Retinal pigment epithelial cell (primary cell): ENCODE measurements around the gene IRF9.

Experiments
- DNase-seq: peaks from one replicate; pipeline ENCODE4 v3.0.0-alpha.2; 2010; ENCODE audit warnings: low read depth
- H3K4me3 ChIP-seq: 2 replicates; pipeline ENCODE4 v1.5.1; 2011; ENCODE audit warnings: mild to moderate bottlenecking, low read length, control low read depth, moderate library complexity
- CTCF ChIP-seq: conservative IDR thresholded peaks from 2 replicates; pipeline ENCODE4 v1.5.1; 2011; ENCODE audit warnings: low read depth, low read length, control low read depth, inconsistent platforms

The IRF9 gene

GRCh38 chr14:24179294-24179960, 18.4 kb downstream of the IRF9 start:
- H3K4me3 ChIP-seq, result no peak overlapping the region
- no peak for DNase-seq
- TF ChIP-seq CTCF, result no peak

GRCh38 chr14:24179961-24180796, 19.1 kb downstream of the IRF9 start:
- DNase-seq, result no peak
- H3K4me3 ChIP-seq, result no peak overlapping the region
- TF ChIP-seq CTCF, result no peak

- TF ChIP-seq CTCF, result no peak
- no peak for DNase-seq
- no peak overlapping the region for H3K4me3 ChIP-seq
Measured at GRCh38 chr14:24181371-24182077, 20.5 kb downstream of the IRF9 start.

GRCh38 chr14:24182110-24182882, 21.2 kb downstream of the IRF9 start:
- no peak for TF ChIP-seq CTCF
- DNase-seq, result no peak
- H3K4me3 ChIP-seq, result no peak overlapping the region

- TF ChIP-seq CTCF, result no peak
- DNase-seq, result no peak
- no peak overlapping the region for H3K4me3 ChIP-seq
Measured at GRCh38 chr14:24183014-24183481, 22.0 kb downstream of the IRF9 start.

- H3K4me3 ChIP-seq, result no peak overlapping the region
- no peak for TF ChIP-seq CTCF
- no peak for DNase-seq
Measured at GRCh38 chr14:24184104-24184970, 23.3 kb downstream of the IRF9 start.
